ENCODE measurements around the gene TIGIT. TPM values are rescaled to one million over a fixed set of nuclear protein-coding genes. Genes with fewer than 3 reads are reported as not detected.

TIGIT gene
- 1 to 10 TPM in 1 of 4 donors, under 1 TPM in 2, not detected in 1; 0.08 to 1.1 (median 0.27) TPM for total RNA-seq

- Histone ChIP-seq H3K36me3 (no peaks in the 10 kb centered on the region), H3K9me3 (no peaks in the 10 kb centered on the region), H3K27ac (no peak within 1 kb of the TSS), H3K4me1 (no peaks in the 10 kb centered on the region), H3K27me3 (no peaks in the 10 kb centered on the region), H3K4me3 (no peak within 1 kb of the TSS)
- ATAC-seq, result no peak
- 93 to 100% methylated on average over 1 to 4 of the region's 7 CpGs for WGBS, 2 donors (ENCODE audit: low coverage in 1 of 2)
- no peak for TF ChIP-seq POLR2A (IDR thresholded peaks at IDR 0.05)
- TF ChIP-seq, protein P1, sequence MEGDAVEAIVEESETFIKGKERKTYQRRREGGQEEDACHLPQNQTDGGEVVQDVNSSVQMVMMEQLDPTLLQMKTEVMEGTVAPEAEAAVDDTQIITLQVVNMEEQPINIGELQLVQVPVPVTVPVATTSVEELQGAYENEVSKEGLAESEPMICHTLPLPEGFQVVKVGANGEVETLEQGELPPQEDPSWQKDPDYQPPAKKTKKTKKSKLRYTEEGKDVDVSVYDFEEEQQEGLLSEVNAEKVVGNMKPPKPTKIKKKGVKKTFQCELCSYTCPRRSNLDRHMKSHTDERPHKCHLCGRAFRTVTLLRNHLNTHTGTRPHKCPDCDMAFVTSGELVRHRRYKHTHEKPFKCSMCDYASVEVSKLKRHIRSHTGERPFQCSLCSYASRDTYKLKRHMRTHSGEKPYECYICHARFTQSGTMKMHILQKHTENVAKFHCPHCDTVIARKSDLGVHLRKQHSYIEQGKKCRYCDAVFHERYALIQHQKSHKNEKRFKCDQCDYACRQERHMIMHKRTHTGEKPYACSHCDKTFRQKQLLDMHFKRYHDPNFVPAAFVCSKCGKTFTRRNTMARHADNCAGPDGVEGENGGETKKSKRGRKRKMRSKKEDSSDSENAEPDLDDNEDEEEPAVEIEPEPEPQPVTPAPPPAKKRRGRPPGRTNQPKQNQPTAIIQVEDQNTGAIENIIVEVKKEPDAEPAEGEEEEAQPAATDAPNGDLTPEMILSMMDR (IDR thresholded peaks at IDR 0.05), result no peak
- TF ChIP-seq POLR2AphosphoS5 (IDR thresholded peaks at IDR 0.05), result no peak
- no peak for TF ChIP-seq EP300 (IDR thresholded peaks at IDR 0.05)
These were observed at the start of gene TIGIT for GRCh38 chr3:114293838-114294535. Gene TIGIT, plus strand, starts transcription at chr3:114294028. Its CDS starts 34 bp downstream, at chr3:114294062.

DNA sequence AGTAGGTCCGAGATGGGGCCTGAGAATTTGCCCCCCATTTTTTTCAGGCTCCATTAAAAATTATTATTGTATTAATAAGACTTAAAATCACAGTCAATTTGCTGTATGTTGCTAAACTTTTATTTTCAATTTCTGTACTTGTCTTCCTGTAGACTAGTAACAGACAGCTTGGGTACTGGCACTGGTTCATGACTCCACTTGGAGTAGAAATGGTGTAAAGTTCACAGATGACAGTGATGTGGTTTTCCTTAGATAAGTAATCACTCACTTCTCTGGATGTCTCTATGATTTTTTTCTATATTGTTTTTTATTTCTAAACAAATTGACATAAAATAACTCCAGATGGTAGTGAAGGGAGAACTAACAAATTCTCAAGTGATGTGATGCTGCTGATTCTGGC lies 40.9 kb upstream of the TIGIT start:
- Histone ChIP-seq H3K27ac (no peak overlapping the region), H3K27me3 (no peaks in the 10 kb centered on the region), H3K9me3 (peaks cover 0 to under 1% (median 0%) of the 10 kb centered on the region in 3 donors), H3K4me1 (no peaks in the 10 kb centered on the region), H3K4me3 (no peak overlapping the region), H3K36me3 (no peaks in the 10 kb centered on the region)
- TF ChIP-seq EP300 (IDR thresholded peaks at IDR 0.05) (no peak), POLR2AphosphoS5 (IDR thresholded peaks at IDR 0.05) (no peak), POLR2A (IDR thresholded peaks at IDR 0.05) (no peak)
- TF ChIP-seq, protein P1 (IDR thresholded peaks at IDR 0.05), result no peak
- no peak for ATAC-seq
- 29 to 71% methylated on average over 1 of the region's 1 CpG for WGBS, 2 donors (ENCODE audit: low coverage in 1 of 2)

GRCh38 chr3:114253505-114253904 lies 40.3 kb upstream of the TIGIT start:
- no peak overlapping the region for H3K27ac ChIP-seq
- TF ChIP-seq POLR2A (IDR thresholded peaks at IDR 0.05) (no peak), EP300 (IDR thresholded peaks at IDR 0.05) (no peak), POLR2AphosphoS5 (IDR thresholded peaks at IDR 0.05) (no peak)
- TF ChIP-seq, protein P1 (IDR thresholded peaks at IDR 0.05), result no peak
- 76 to 78% methylated on average over 1 of the region's 1 CpG for WGBS, 2 donors (ENCODE audit: low coverage in 1 of 2)
- H3K4me3 ChIP-seq, result no peak overlapping the region
- no peaks in the 10 kb centered on the region for H3K36me3 ChIP-seq
- no peaks in the 10 kb centered on the region for H3K27me3 ChIP-seq
- H3K9me3 ChIP-seq, result peaks cover 0 to 6% (median 0%) of the 10 kb centered on the region in 3 donors
- no peaks in the 10 kb centered on the region for H3K4me1 ChIP-seq
- ATAC-seq, result no peak

GRCh38 chr3:114259566-114259965 lies 34.3 kb upstream of the TIGIT start:
- WGBS, 2 donors (ENCODE audit: low coverage in 1 of 2), result 96 to 100% methylated on average over 1 of the region's 1 CpG
- Histone ChIP-seq H3K9me3 (peaks cover 0 to 7% (median 0%) of the 10 kb centered on the region in 3 donors), H3K27ac (no peak overlapping the region), H3K27me3 (no peaks in the 10 kb centered on the region), H3K36me3 (no peaks in the 10 kb centered on the region), H3K4me1 (no peaks in the 10 kb centered on the region), H3K4me3 (no peak overlapping the region)
- TF ChIP-seq EP300 (IDR thresholded peaks at IDR 0.05) (no peak), POLR2A (IDR thresholded peaks at IDR 0.05) (no peak), POLR2AphosphoS5 (IDR thresholded peaks at IDR 0.05) (no peak)
- TF ChIP-seq, protein P1 (IDR thresholded peaks at IDR 0.05), result no peak
- ATAC-seq, result no peak

DNA sequence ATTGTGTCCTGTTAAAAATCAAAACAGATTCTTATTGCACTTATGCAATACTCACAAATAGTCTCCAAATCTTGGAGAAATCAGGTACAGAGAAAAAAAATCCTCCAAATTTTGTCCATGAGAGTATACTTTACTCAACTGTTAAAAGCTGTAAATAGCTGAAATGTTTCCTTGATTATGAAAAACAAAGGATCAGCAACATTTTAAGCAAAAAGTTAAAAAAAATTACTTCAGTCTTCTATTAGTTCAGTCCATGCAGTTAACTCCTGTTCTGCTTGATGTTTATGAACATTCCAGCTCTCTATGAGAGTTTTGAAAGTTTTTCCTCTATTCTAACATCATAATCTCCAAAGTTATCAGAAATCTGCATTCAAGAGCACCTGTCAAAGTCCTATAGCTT lies 33.7 kb upstream of the TIGIT start:
- Histone ChIP-seq H3K4me1 (no peaks in the 10 kb centered on the region), H3K4me3 (no peak overlapping the region), H3K27ac (no peak overlapping the region), H3K27me3 (no peaks in the 10 kb centered on the region), H3K9me3 (peaks cover 0 to 7% (median 0%) of the 10 kb centered on the region in 3 donors), H3K36me3 (no peaks in the 10 kb centered on the region)
- TF ChIP-seq POLR2AphosphoS5 (IDR thresholded peaks at IDR 0.05) (no peak), POLR2A (IDR thresholded peaks at IDR 0.05) (no peak), EP300 (IDR thresholded peaks at IDR 0.05) (no peak)
- TF ChIP-seq, protein P1 (IDR thresholded peaks at IDR 0.05), result no peak
- ATAC-seq, result no peak
